DMS53 treated with DMSO at 0.1 percent for 48 hours (cell line): Measurements from ENCODE around the gene ARHGAP32.

Experiments used
- DNase-seq: peaks from one replicate; lab custom pipeline; 2025; ENCODE audit not compliant: unreplicated experiment; lab: John Stamatoyannopoulos, UW

Gene ARHGAP32

DNA sequence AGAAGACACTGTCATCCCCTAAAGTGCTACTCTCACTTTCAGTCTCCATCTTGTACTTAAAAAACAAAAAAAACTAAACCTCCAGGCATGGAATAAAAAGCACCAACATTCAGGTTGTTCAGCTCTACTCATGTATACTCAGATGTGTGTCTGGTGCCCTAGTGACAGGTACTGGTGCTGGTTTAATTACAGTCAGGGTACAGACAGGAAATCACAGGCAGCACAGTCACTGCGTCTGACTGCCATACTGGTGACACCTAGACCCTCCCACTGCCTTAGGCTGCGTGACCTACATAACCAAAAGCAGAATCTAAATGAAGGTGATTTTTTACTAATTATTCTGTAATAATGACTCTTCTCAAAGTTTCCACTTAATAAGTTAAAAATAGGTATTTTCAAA is at the start of gene ARHGAP32:
ARHGAP32 (minus strand) TSS at position 176 of the 400 bp plus-strand sequence; CDS start at position 49, 127 bp downstream.
- no peak for DNase-seq

DNA sequence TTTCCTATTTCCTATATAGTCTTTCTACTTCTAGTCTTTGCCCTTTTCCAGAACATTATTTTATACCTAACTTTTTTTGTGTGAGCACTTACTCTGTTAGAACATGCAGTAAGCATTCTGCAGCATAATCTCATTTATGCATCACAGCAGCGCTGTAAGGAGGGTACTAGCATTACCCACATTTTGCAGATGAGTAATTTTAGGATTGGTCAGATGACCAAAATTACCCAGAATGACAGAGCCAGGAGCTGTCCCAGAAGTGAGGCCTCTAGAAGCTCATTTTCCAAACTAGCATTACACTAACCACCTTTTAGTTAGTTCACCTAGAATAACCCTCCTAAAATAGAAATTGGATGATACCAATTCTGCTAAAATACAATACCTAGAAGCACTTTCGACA is 47.1 kb upstream of the ARHGAP32 start:
- DNase-seq = no peak

- DNase-seq = no peak
Observed at GRCh38 chr11:129237880-129238638, 45.9 kb upstream of the ARHGAP32 start.

DNA sequence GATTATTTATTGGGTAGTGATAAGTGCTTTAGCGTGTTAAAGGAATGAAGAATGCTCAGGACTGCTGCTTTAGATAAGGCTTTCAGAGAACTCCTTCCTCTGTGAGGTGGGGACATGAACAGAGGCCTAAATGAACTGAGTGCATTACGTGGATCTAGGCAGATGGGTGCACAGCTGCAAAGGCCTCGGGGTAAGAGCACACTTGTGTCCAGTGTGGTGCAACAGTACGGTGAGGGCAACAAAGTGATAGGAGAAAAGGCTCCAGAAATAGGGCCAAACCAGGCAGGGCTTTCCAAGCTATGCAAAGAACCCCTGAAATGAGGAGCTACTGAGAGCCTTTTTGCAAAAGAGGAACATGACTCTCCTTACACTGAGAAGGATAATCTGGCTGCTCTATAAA is 45.3 kb upstream of the ARHGAP32 start:
- DNase-seq = no peak

DNA sequence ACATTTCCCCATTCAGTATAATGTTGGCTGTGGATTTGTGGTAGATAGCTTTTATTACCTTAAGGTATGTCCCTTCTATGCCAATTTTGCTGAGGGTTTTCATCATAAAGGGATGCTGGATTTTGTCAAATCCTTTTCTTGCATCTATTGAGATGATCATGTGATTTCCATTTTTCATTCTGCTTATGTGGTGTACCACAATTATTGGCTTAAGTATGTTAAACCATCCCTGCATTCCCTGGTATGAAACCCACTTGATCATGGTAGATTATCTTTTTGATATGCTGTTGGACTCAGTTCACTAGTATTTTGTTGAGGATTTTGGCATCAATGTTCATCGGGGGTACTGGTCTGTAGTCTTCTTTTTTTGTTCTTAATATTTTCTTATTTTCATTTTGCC is 44.7 kb upstream of the ARHGAP32 start:
- DNase-seq = no peak

- no peak for DNase-seq
Observed at GRCh38 chr11:129234978-129235377, 42.9 kb upstream of the ARHGAP32 start.

DNA sequence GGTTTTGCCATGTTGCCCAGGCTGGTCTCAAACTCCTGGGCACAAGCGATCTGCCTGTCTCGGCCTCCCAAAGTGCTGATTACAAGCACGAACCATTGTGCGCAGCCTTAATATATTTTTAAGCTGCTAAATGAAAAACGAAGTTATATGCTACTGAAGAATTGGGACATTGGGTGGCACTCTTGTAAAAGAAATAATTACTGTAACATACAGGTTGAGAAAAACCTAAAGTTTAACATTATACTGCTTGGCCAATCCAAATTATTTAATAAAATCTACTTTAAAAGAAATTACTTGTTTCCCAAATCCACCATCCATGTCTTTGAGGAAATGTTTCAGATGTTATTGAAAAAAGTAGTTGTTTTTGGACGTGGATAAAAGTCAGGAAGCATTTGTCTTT is 37.9 kb upstream of the ARHGAP32 start:
- no peak for DNase-seq

DNA sequence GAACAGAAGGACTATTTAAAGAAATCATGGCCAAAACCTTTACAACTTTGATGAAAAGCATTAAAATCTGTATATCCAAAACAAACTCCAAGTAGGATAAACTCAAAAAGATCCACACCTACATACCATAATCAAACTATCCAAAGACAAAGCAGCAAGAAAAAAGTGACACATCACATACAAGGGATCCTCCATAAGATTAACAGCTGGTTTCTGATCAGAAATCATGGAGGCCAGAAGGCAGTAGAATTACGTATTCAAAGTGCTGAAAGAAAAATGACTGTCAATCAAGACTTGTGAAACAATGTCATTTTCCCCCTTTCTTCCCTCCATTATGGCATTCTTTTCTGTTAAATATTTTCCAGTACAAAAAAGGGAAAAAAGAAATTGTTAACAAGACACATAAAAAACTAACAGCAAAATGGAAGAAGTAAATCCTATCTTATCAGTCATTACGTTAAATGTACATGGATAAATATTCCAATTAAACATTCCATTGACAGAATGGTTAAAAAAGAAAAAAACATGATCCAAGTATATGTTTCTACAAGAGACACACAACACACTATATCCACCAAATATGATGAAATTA is 34.2 kb upstream of the ARHGAP32 start:
- no peak for DNase-seq

DNA sequence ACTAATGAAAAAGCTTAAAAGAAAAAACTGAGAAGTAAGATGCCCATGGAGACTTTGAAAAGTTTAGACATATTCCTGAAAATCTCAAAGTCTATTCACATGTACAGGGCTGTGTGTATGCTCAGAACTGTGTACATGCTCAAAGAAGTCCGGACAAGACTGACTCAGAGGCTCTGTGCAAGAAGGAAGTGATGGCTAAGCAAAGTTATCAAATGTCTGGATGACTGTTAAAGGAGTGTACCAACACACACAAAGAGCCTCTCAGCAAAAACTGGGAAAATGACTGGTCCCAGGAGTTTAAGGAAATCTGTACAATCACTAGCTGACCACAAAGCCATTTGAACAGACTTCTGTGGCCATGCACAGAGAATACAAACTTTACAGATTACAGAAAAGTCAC is 33.1 kb upstream of the ARHGAP32 start:
- DNase-seq = no peak

DNA sequence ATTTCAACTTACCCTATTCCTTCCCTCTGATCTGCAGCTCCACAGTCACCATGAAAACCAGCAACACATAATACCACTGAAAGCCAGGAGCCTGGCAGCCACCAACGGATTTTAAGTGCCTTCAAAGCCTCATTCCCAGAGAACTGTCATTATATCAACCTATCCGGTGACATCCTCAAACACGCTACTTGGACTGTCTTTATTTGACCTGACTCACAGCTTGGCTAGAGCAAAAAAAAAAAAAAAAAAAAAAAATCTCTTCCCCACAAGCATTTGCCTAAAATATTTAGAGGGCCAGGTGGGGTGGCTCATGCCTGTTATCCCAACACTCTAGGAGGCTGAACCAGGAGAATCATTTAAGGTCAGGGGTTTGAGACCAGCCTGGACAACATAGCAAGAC is 32.4 kb upstream of the ARHGAP32 start:
- no peak for DNase-seq

DNA sequence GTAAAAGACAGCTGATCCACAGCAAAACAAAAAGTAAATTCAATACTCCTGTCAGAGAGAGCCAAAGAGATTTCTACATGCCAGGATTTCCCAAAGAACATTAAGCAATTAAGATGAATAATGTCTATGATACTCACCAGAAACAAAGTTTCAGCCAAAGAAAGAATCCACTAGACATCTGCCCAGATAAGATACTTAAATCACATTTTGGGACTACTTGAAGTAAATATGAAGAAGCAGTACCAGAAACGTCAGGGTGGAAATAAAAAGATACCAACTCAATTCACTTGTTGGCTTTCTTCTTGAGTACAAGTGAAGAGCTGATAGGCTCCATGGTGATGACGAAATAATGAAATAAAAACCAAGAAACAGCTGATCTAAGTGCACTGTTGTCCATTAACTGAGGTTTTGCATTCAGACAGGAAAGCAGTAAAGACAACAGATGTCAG is 31.6 kb upstream of the ARHGAP32 start:
- no peak for DNase-seq

- no peak for DNase-seq
Observed at GRCh38 chr11:129223260-129223659, 31.1 kb upstream of the ARHGAP32 start.

DNA sequence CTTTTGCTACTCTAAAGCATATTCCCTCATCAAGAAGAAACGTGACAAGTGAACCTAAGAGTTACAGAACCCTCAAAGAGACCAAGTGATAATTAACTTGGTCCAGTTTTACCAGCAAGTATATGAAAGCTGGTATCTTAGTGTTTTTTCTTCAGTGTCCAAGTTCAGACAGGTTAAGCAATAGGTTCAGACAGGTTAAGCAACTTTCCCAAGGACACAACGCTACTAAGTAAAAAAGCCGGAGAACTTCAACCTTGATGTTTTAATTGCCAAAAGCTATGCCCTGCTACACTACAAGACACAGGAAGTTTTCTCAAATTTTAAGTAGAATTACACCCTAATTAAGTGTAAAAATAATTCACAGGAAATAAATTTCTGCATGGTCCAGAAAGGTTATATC is 30.0 kb upstream of the ARHGAP32 start:
- DNase-seq = no peak

DNA sequence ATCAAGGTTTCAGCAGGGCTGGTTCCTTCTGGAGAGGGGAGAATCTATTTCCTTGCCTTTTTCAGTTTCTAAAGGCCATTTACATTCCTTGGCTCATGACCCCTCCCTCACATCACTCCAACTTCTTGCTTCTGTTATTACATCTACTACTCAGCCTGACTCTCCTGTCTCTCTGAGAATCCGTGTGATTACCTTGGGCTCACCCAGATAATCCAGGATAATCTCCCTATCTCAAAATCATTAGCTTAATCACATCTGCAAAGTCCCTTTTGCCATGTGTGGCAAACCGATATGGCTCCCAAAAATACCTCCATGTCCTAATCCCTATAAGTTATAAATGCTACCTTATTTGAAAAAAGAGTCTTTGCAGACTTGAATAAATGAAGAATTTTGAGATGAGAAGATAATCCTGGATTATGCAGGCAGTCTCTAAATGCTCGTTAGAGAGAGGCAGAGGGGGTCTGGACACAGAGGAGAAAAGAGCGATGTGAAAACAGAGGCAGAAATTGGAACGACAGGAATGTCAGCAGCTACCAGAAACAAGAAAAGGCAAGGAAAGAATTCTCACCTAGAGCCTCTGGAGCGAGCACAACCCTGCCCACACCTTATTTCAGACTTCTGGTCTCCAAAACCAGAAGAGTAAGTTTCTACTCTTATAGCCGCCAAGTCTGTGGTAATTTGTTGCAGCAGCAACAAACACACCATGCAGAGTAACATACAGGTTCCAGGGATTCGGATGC is 23.6 kb upstream of the ARHGAP32 start:
- no peak for DNase-seq

- no peak for DNase-seq
Observed at GRCh38 chr11:129214710-129215295, 22.7 kb upstream of the ARHGAP32 start.

GRCh38 chr11:129213261-129213660 is 21.1 kb upstream of the ARHGAP32 start:
- no peak for DNase-seq

GRCh38 chr11:129211397-129211796 is 19.3 kb upstream of the ARHGAP32 start:
- no peak for DNase-seq

GRCh38 chr11:129210831-129211181 is 18.7 kb upstream of the ARHGAP32 start:
- DNase-seq = no peak

- DNase-seq = no peak
Observed at GRCh38 chr11:129209891-129210830, 18.0 kb upstream of the ARHGAP32 start.

- no peak for DNase-seq
Observed at GRCh38 chr11:129208863-129209262, 16.7 kb upstream of the ARHGAP32 start.
